D721Med (cell line): Measurements from ENCODE around the gene MYO1B.

Experiments
- DNase-seq: peaks from one replicate; pipeline ENCODE4 v3.0.0; 2011; ENCODE audit warnings: low spot score; ENCODE audit not compliant: insufficient read length
- FAIRE-seq: peaks from 2 replicates; lab custom pipeline; 2011; peaks lifted over from hg19 to GRCh38; lab: Jason Lieb, UNC
- TF ChIP-seq, protein P1 (sequence below): IDR thresholded peaks from 2 replicates; pipeline ENCODE4 v1.5.1; 2012; ENCODE audit warnings: mild to moderate bottlenecking, control low read depth; ENCODE audit not compliant: insufficient read depth; ENCODE audit errors: missing control alignments

The MYO1B gene

GRCh38 chr2:191265311-191266170 is 20.3 kb downstream of the MYO1B start:
- TF ChIP-seq, protein P1, sequence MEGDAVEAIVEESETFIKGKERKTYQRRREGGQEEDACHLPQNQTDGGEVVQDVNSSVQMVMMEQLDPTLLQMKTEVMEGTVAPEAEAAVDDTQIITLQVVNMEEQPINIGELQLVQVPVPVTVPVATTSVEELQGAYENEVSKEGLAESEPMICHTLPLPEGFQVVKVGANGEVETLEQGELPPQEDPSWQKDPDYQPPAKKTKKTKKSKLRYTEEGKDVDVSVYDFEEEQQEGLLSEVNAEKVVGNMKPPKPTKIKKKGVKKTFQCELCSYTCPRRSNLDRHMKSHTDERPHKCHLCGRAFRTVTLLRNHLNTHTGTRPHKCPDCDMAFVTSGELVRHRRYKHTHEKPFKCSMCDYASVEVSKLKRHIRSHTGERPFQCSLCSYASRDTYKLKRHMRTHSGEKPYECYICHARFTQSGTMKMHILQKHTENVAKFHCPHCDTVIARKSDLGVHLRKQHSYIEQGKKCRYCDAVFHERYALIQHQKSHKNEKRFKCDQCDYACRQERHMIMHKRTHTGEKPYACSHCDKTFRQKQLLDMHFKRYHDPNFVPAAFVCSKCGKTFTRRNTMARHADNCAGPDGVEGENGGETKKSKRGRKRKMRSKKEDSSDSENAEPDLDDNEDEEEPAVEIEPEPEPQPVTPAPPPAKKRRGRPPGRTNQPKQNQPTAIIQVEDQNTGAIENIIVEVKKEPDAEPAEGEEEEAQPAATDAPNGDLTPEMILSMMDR: no peak
- DNase-seq (no peak), FAIRE-seq (no peak)

DNA sequence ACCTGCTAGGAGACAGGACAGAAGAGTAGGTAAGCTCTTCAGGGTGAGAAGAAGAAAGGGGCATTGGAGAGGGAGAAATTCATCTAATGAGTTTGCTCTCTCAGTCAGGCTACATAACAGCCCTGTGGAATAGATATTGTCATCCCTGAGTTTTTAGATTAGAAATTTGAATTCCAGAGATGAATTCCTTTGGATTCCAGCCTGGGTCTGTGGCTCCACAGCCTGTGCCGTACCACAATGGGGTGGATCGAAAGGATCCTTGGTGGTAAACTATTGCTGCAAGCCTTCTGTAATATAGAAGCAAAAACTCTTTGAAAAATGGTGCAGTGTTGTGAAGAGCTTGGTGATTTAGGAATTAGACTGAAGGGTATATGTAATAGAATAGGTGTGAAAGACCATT is 21.0 kb downstream of the MYO1B start:
- FAIRE-seq (no peak), DNase-seq (no peak)
- TF ChIP-seq, protein P1: no peak

DNA sequence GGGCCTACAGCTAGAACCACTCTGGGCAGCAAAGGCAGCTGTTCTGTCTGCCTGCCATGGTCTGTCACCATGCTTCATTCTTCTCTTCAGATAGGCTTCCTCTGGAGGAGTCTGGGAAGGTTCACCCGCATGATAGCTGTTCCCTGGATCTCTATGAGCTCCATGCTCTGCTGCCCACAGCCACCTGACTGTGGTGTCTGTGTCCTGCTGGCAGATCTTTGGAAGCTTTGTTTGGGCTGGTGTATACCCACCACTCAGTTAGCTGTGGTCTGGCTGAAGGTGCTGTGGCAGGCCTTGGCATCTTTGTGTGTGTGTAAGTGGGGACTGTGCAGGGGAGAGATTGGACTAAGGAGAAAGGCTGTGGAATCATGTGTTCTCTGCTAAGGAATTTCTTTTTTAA is 23.4 kb downstream of the MYO1B start:
- TF ChIP-seq, protein P1: no peak
- DNase-seq (no peak), FAIRE-seq (no peak)

GRCh38 chr2:191270306-191271161 is 25.3 kb downstream of the MYO1B start:
- DNase-seq (no peak), FAIRE-seq (no peak)
- TF ChIP-seq, protein P1: no peak

- DNase-seq (no peak), FAIRE-seq (no peak)
- TF ChIP-seq, protein P1: no peak
These were observed 26.9 kb downstream of the MYO1B start for GRCh38 chr2:191272064-191272463.

- TF ChIP-seq, protein P1: no peak
- no peak for FAIRE-seq
- no peak for DNase-seq
These were observed 29.2 kb downstream of the MYO1B start for GRCh38 chr2:191274413-191274815.
